GM12872 (cell line): ENCODE measurements around the gene TMEM109.

Experiments
- TF ChIP-seq, protein P1 (sequence below): IDR thresholded peaks from 3 replicates; pipeline ENCODE4 v1.5.1; 2011; ENCODE audit warnings: low read depth, mild to moderate bottlenecking, low read length, moderate library complexity; ENCODE audit not compliant: insufficient read depth

TMEM109 gene

DNA sequence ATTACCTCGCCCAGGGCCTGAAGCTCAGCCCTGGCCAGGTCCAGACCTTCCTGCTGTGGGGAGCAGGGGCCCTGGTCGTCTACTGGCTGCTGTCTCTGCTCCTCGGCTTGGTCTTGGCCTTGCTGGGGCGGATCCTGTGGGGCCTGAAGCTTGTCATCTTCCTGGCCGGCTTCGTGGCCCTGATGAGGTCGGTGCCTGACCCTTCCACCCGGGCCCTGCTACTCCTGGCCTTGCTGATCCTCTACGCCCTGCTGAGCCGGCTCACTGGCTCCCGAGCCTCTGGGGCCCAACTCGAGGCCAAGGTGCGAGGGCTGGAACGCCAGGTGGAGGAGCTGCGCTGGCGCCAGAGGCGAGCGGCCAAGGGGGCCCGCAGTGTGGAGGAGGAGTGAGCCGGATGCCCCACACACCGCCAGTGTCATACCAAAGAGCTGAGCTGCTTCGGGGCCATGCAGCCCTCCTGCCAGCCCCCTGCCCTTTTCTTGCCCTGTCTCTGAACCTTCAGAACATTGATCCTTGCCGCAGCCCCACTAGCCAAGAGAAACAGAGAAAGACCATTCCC lies 7.9 kb downstream of the TMEM109 start:
- TF ChIP-seq, protein P1, sequence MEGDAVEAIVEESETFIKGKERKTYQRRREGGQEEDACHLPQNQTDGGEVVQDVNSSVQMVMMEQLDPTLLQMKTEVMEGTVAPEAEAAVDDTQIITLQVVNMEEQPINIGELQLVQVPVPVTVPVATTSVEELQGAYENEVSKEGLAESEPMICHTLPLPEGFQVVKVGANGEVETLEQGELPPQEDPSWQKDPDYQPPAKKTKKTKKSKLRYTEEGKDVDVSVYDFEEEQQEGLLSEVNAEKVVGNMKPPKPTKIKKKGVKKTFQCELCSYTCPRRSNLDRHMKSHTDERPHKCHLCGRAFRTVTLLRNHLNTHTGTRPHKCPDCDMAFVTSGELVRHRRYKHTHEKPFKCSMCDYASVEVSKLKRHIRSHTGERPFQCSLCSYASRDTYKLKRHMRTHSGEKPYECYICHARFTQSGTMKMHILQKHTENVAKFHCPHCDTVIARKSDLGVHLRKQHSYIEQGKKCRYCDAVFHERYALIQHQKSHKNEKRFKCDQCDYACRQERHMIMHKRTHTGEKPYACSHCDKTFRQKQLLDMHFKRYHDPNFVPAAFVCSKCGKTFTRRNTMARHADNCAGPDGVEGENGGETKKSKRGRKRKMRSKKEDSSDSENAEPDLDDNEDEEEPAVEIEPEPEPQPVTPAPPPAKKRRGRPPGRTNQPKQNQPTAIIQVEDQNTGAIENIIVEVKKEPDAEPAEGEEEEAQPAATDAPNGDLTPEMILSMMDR: no peak

DNA sequence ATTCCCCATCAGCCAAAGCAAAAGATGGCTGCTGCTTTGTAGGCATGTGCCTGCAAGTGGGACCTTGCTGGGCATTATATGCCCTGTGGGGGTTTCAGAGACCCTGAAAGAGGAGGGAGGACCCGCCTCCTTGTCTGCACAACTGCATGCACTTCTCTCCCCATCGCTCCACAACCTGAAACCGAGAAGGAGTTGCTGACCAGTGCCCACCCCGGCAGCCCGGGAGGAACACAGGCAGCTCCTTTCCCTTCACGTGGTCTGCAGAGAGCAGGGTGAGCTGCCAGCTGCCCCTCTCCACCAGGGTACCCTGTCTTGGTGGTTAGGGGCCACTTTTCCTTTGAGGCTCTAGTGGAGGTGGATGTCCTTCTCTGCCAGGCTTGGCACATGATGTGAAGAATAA lies 8.9 kb downstream of the TMEM109 start:
- TF ChIP-seq, protein P1: no peak

DNA sequence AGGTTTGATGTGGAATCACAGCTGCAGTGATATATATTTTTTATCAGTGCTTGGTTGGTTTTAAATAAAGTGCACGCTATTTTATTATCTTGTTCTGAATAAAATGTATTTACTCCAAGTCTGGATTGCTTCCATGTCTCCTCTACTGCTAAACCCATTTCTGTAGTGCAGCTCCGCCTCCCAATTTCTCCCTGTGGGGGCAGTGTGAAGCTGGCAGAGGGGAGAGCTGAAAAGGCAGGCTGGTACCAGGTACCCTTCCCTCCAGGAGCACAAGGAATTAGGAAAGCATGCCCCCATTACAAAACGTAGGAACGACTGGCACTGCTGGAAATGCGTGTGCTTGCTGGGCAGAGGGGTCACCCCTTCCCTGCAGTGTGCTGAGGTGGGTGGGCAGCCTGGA lies 9.4 kb downstream of the TMEM109 start:
- TF ChIP-seq, protein P1: no peak

DNA sequence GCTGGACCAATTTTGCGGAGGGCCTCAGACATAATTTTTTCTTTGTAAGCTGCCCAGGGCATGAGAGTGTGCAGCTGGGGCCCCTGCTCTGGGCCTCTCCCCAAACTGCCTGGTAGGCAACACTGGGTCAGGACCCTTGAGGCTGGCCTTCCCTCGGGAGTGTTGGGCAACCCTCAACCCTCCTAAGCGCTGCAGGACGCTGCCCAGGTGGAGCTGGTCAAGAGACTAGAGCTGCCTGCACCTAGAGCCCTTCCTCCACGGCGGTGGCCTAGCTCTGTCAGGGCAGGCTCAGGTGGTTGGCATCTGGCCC lies 9.8 kb downstream of the TMEM109 start:
- TF ChIP-seq, protein P1: no peak

DNA sequence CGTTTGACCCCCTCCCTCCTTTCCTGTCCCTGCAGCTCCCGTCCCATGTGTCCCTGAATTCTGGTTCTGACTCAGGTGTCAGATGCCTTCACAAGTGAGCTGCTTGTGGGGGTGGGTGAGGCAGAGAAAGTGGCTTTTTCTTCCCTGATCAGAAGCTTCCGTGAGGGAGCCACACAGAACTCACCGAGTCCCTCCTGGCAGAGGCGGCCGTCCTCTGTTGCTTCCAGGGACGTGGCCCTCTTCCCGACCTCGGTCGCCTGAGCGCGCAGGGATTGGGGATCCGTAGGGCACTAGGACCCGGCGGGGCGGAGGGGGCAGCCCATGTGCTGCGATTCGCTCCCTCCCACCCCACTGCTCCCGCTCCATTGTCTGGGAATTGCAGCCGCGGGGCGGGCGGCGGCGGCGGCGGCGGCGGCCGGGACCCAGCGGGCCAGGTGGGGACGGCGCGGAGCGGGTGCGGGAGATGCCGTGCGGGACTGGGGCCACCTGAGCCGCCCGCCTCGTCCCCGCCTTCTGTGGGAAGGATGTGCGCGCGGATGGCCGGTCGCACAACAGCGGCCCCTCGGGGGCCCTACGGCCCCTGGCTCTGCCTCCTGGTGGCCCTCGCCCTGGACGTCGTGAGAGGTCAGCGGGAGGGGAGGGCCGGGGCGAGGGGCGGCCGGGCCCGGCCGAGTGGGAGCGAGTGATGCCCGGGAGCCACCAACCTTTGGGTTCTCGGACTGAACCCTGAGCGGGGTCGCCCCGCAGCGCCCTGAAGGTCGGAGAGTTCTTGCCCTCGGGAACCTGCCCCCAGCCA lies 10.3 kb downstream of the TMEM109 start, which contains the start of gene TMEM132A:
TMEM132A (plus strand) TSS at position 351 of the 796 bp plus-strand sequence; CDS start at position 525, 174 bp downstream.
- TF ChIP-seq, protein P1: no peak

DNA sequence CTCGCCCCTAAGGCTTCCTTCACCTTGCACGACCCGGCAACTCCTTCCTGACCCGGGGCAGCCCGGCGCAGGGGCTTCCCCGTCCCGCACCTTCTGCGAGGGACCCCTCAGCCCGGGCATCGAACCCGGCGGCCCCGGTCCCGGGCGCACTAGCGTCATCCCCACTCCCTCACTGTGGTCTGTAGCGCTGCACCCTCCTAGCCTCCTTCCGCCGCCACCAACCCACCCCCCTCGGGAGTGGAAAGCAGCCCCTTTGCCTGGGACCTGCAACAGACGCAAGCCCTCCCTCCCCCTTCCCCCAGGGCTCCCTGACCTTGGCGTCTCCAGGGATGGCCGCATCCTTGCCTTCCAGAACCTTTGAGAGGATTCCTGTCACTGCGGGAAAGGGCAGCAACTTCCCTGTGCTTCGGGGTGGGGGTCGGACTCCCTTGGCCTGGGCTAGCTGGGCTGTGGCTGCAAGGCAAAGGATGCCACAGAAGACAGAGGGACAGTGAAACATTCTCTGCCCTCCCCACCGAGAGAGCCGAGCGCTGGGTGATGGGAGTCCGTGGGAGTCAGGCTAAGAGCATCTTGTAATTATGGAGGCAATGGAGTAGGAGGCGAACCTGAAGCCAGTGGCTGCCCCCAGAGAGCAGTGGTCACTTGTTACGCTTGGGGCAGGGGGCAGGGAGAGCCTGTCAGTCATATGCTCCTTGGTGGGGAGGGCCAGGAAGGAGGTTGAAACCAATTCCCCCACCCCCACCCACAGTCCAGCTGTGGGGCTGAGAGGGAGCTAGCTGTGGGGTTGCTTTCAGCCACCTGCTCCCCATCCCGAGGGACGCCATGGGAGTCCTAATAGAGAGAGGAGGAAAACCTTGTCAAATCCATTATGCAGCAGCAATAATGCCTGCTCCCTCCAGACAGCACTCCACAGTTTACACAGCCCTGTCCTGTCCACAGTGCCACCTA lies 11.2 kb downstream of the TMEM109 start:
- TF ChIP-seq, protein P1: no peak

DNA sequence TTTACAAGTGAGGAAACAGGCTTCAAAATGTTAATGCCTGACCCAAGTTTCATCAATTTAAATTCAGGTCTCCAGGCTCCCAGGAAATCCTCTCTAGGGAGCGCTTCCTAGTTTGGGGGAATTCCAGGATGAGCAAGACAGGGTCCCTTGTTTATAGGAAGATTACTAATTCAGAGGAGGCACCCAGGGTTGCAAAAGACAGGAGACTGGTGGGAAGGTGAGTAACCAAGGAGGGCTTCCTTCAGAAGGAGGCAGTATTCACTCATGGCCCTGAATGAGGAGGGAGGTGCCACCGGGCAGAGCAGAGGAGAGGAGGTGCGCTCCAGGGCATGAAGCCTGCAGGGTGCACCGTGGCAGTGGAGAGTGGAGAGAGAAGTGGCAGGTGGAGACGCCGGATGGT lies 11.9 kb downstream of the TMEM109 start:
- TF ChIP-seq, protein P1: no peak
